K562 (cell line): ENCODE data around the gene RACGAP1. TPM values are rescaled to one million over a fixed set of nuclear protein-coding genes. Genes with fewer than 3 reads are reported as not detected.

Source experiments
- FOXA3 ChIP-seq, 2 experiments: fragments of 450-650 bp in 1 of 2; sonication (generic) in 1 of 2; formaldehyde crosslinking; IDR thresholded peaks in 1 of 2; conservative IDR thresholded peaks in 1 of 2; 2 replicates each; pipeline versions ENCODE4 v1.4.0 to v1.8.0; 2020 to 2022; ENCODE audit warnings: mild to moderate bottlenecking in 2 of 2, missing genetic modification reagents in 1 of 2
- FOXK1 ChIP-seq: sonication (generic); formaldehyde crosslinking; IDR thresholded peaks from 2 replicates; pipeline ENCODE4 v1.8.0; 2022; ENCODE audit warnings: missing genetic modification reagents, mild to moderate bottlenecking, borderline replicate concordance
- LEF1 ChIP-seq: fragments of 450-650 bp; IDR thresholded peaks from 2 replicates; pipeline ENCODE4 v1.6.1; 2016; ENCODE audit warnings: mild to moderate bottlenecking
- NR2C1 ChIP-seq, 2 experiments: fragments of 450-650 bp; IDR thresholded peaks; 2 replicates each; pipeline ENCODE4 v1.6.1; 2017; ENCODE audit warnings: mild to moderate bottlenecking in 2 of 2, antibody characterized with exemption in 1 of 2, inconsistent platforms in 1 of 2, missing compliant biosample characterization in 1 of 2, missing genetic modification characterization in 1 of 2
- SMARCA4 ChIP-seq: fragments of 450-650 bp; IDR thresholded peaks from 2 replicates; pipeline ENCODE4 v1.6.1; 2016
- polyA plus RNA-seq, 8 experiments: library from polyadenylated mRNA; depleted of rRNA in 4 of 8; stranded (reverse) in 5 of 8; unstranded in 3 of 8; fragments of >200 nt; fragmentation: Nextera tagmentation in 2 of 8; fragmentation: Illumina TruSeq in 1 of 8; extraction: Ambion mirVana in 2 of 8; extraction: Trizol in 1 of 8; gene quantifications; 2 replicates each; pipeline versions ENCODE4 v1.2.1 to v1.2.3, GENCODE V29; 2011 to 2014; ENCODE audit warnings: inconsistent platforms in 1 of 8, missing spikeins in 1 of 8
- total RNA-seq, 7 experiments: library from RNA; depleted of rRNA in 6 of 7; stranded (reverse); fragments of >200 nt in 6 of 7; fragmentation: Illumina TruSeq in 2 of 7; extraction: Trizol in 2 of 7; gene quantifications; 2 replicates each; pipeline versions ENCODE4 v1.2.1 to v1.2.3, GENCODE V29; 2011 to 2021; ENCODE audit warnings: low replicate concordance in 1 of 7
- TF ChIP-seq, protein P1 (sequence below): fragments of 450-650 bp; formaldehyde crosslinking; conservative IDR thresholded peaks from 2 replicates; pipeline ENCODE4 v1.4.0; 2022; ENCODE audit warnings: mild to moderate bottlenecking, missing genetic modification characterization
- TF ChIP-seq, protein P2 (sequence below): fragments of 450-650 bp; IDR thresholded peaks from 2 replicates; pipeline ENCODE4 v1.6.1; 2016; ENCODE audit warnings: low read depth, mild to moderate bottlenecking, moderate library complexity
- TF ChIP-seq, protein P3 (sequence below): fragments of 450-650 bp; IDR thresholded peaks from 2 replicates; pipeline ENCODE4 v1.6.1; 2016

Gene RACGAP1
- total and polyA plus RNA-seq, 9 of the 15 experiments (the other 6 are each of a cell fraction or from before 2014, with no cell fraction given): 56.4 to 92.9 (median 71.8) TPM

DNA sequence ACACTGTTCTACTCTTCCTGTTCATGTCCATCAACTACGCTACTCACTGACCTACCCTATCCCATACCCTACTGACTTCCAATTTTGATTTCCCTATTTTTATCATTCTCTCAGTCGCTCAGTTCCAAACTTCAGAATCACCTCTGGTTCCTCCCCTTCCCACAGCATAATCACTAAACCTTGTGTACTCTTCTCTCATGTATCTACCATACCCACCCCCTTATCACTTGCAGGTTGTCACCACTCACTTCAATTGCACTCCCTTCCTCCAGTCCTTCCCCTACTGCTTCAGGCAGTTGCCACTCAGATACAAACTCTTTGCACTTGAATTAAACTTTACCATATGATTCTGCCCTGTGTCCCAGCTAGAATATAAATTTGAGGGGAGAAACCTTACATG, 6.3 kb downstream of the RACGAP1 start (continued):
- TF ChIP-seq, protein P1, sequence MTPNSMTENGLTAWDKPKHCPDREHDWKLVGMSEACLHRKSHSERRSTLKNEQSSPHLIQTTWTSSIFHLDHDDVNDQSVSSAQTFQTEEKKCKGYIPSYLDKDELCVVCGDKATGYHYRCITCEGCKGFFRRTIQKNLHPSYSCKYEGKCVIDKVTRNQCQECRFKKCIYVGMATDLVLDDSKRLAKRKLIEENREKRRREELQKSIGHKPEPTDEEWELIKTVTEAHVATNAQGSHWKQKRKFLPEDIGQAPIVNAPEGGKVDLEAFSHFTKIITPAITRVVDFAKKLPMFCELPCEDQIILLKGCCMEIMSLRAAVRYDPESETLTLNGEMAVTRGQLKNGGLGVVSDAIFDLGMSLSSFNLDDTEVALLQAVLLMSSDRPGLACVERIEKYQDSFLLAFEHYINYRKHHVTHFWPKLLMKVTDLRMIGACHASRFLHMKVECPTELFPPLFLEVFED (CRISPR knock-in tag): peak; percentile 61; the same call in 1 of the 2 replicates
- 0 out of 2 replicates have a peak, but pooled peaks have one; percentile 40 for TF ChIP-seq FOXK1 (CRISPR knock-in tag)
- peak; percentile 50; the same call in 1 of the 2 replicates for TF ChIP-seq SMARCA4
- no peak for TF ChIP-seq NR2C1 (IDR thresholded peaks at IDR 0.05)
- TF ChIP-seq NR2C1 (tag; IDR thresholded peaks at IDR 0.05): no peak
- TF ChIP-seq, protein P2, sequence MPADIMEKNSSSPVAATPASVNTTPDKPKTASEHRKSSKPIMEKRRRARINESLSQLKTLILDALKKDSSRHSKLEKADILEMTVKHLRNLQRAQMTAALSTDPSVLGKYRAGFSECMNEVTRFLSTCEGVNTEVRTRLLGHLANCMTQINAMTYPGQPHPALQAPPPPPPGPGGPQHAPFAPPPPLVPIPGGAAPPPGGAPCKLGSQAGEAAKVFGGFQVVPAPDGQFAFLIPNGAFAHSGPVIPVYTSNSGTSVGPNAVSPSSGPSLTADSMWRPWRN: 0 out of 2 replicates have a peak, but pooled peaks have one; percentile 30
- TF ChIP-seq, protein P3, sequence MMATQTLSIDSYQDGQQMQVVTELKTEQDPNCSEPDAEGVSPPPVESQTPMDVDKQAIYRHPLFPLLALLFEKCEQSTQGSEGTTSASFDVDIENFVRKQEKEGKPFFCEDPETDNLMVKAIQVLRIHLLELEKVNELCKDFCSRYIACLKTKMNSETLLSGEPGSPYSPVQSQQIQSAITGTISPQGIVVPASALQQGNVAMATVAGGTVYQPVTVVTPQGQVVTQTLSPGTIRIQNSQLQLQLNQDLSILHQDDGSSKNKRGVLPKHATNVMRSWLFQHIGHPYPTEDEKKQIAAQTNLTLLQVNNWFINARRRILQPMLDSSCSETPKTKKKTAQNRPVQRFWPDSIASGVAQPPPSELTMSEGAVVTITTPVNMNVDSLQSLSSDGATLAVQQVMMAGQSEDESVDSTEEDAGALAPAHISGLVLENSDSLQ: peak; percentile 51; the same call in 1 of the 2 replicates
- peak; percentile 73 to 92 for TF ChIP-seq FOXA3 (CRISPR knock-in tag; conservative IDR thresholded peaks at IDR 0.05 in 1 of 2, IDR thresholded peaks at IDR 0.05 in 1 of 2)
- no peak for TF ChIP-seq LEF1
